Left lung (tissue), 10 donors: ENCODE measurements around the gene IL17B. TPM values are rescaled to one million over a fixed set of nuclear protein-coding genes. Genes with fewer than 3 reads are reported as not detected.
"Not testable (repeated sequence)": the region's sequence is repeated elsewhere in the genome, so short reads cannot be mapped to it uniquely, and the experiment has no call there.

Experiments used
- ATAC-seq: fragments of 200-7000 bp; cut with Tn5 transposase; one replicate; pipeline ENCODE4 v1.9.1; 2020; ENCODE audit warnings: moderate library complexity
- DNase-seq, 4 donors: peaks; one replicate each; pipeline ENCODE4 v3.0.0-alpha.2; 2013 to 2020
- H3K27ac ChIP-seq, 2 donors: fragments of 200-600 bp; sonication (generic) in 1 of 2; one replicate each; pipeline versions ENCODE4 v1.5.0 to v1.8.0; 2020 to 2021
- H3K27me3 ChIP-seq, 2 donors: fragments of 200-600 bp; sonication (generic) in 1 of 2; one replicate each; pipeline versions ENCODE4 v1.5.0 to v1.8.0; 2020 to 2021
- H3K36me3 ChIP-seq, 2 donors: fragments of 200-600 bp; sonication (generic) in 1 of 2; one replicate each; pipeline versions ENCODE4 v1.5.0 to v1.8.0; 2020 to 2021
- H3K4me1 ChIP-seq, 2 donors: fragments of 200-600 bp; one replicate each; pipeline ENCODE4 v1.8.0; 2021
- H3K4me3 ChIP-seq, 2 donors: fragments of 200-600 bp; sonication (generic) in 1 of 2; one replicate each; pipeline versions ENCODE4 v1.5.0 to v1.8.0; 2020 to 2021; ENCODE audit warnings: mild to moderate bottlenecking in 1 of 2
- H3K9me3 ChIP-seq, 2 donors: fragments of 200-600 bp; sonication (generic) in 1 of 2; one replicate each; pipeline versions ENCODE4 v1.5.0 to v1.8.0; 2020 to 2021
- CTCF ChIP-seq, 2 donors: fragments of 200-600 bp; sonication (generic) in 1 of 2; IDR thresholded peaks; one replicate each; pipeline versions ENCODE4 v1.5.0 to v1.8.0; 2021; ENCODE audit warnings: antibody characterized with exemption in 2 of 2
- intact Hi-C, 2 donors: fragments of 100-400 bp; cut with DNase I; formaldehyde crosslinking; loops; one replicate each; pipeline versions ENCODE4 v1.11.2 to v1.14.2; 2022
- polyA plus RNA-seq, 6 donors: library from polyadenylated mRNA; unstranded; fragments of 120-200 nt; gene quantifications; one replicate each; pipeline ENCODE4 v1.2.1, GENCODE V29; 2013; ENCODE audit not compliant: insufficient read length in 6 of 6
- total RNA-seq, 2 donors: library from RNA; stranded (reverse); fragmentation: NEBNext Ultra II Directional; extraction: Animal tissue kit (Norgen Biotek cat#: 25700); gene quantifications; one replicate each; pipeline ENCODE4 v1.2.1, GENCODE V29; 2021
- donor health status: DM: no; HTN: yes; CAD: no.
- donor health status: DM: no; HTN: no; CAD: no.

IL17B gene
- total and polyA plus RNA-seq, 8 donors: 0.42 to 1.9 (median 1.4) TPM; not detected in 1

DNA sequence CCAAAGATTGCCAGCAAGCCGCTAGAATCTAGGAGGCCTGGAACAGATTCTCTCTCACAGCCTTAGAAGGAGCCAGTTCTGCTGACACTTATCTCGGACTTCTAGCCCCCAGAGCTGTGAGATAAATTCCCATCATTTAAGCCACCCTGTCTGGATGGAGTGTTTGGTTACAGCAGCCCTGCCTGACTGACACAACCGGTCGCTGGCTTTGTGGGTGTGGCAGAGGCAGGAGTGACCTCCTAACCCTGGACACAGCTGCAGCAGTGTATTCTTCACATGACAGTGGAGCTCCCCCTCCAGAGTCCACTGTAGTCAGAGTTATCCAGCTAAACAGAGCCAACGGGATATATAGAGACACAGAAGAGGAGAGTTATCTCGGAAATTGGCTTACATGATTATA lies 21.2 kb upstream of the IL17B start:
- intact Hi-C loops: no loop called here
- ATAC-seq (no peak), DNase-seq (no peak)
- Histone ChIP-seq H3K27ac (no peak overlapping the region), H3K4me3 (no peak overlapping the region), H3K27me3 (no peaks in the 10 kb centered on the region), H3K9me3 (no peaks in the 10 kb centered on the region), H3K4me1 (no peaks in the 10 kb centered on the region), H3K36me3 (no peaks in the 10 kb centered on the region)
- TF ChIP-seq CTCF (IDR thresholded peaks at IDR 0.05): no peak

DNA sequence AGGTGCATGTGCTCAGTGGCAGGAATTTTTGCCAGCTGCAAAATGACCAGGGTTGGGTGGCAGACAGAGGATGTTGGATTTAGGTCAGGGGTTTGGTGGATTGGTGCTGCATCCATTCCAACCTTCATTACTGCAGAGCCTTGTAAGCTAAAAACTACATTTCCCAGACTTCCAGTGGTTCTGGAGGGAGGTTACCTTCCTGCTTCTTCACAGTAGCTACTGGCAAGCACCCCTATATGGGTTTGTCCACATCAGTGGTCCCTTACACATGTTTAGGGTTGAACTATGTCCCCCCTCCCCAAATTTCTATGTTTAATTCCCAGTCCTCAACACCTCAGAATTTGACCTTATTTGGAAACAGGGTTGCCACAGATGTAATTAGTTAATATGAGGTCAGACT lies 20.7 kb upstream of the IL17B start:
- Histone ChIP-seq H3K27me3 (no peaks in the 10 kb centered on the region), H3K4me3 (no peak overlapping the region), H3K27ac (no peak overlapping the region), H3K4me1 (no peaks in the 10 kb centered on the region), H3K9me3 (no peaks in the 10 kb centered on the region), H3K36me3 (no peaks in the 10 kb centered on the region)
- no peak for DNase-seq
- intact Hi-C loops: no loop called here
- ATAC-seq: no peak
- TF ChIP-seq CTCF (IDR thresholded peaks at IDR 0.05): no peak

DNA sequence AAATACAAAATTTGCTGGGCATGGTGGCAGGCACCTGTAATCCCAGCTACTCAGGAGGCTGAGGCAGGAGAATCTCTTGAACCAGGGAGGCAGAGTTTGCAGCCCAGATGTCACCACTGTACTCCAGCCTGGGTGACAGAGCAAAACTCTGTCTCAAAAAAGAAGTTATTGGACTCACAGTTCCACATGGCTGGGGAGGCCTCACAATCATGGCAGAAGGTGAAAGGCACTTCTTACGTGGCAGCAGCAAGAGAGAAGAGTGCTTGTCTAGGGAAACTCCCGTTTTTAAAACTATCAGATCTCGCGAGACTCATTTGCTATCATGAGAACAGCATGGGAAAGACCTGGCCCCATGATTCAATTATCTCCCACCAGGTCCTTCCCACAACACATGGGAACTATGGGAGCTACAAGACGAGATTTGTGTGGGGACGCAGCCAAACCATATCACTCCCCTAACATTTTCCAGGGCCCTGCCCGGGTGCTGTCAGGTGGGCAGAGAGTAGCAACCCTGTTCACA lies 19.7 kb upstream of the IL17B start:
- H3K36me3 ChIP-seq, H3K27ac ChIP-seq, intact Hi-C loops, ATAC-seq, DNase-seq, H3K4me3 ChIP-seq, H3K27me3 ChIP-seq, H3K9me3 ChIP-seq, H3K4me1 ChIP-seq: not testable (repeated sequence)

GRCh38 chr5:149397530-149397929 lies 18.4 kb upstream of the IL17B start:
- H3K4me1 ChIP-seq: no peaks in the 10 kb centered on the region
- no peaks in the 10 kb centered on the region for H3K36me3 ChIP-seq
- no peak overlapping the region for H3K4me3 ChIP-seq
- intact Hi-C loops: no loop called here
- TF ChIP-seq CTCF (IDR thresholded peaks at IDR 0.05): no peak
- no peaks in the 10 kb centered on the region for H3K9me3 ChIP-seq
- no peak overlapping the region for H3K27ac ChIP-seq
- peak; percentile 72 for ATAC-seq
- H3K27me3 ChIP-seq: no peaks in the 10 kb centered on the region
- no peak for DNase-seq

GRCh38 chr5:149394996-149395395 lies 15.9 kb upstream of the IL17B start:
- ATAC-seq, intact Hi-C loops: not testable (repeated sequence)

DNA sequence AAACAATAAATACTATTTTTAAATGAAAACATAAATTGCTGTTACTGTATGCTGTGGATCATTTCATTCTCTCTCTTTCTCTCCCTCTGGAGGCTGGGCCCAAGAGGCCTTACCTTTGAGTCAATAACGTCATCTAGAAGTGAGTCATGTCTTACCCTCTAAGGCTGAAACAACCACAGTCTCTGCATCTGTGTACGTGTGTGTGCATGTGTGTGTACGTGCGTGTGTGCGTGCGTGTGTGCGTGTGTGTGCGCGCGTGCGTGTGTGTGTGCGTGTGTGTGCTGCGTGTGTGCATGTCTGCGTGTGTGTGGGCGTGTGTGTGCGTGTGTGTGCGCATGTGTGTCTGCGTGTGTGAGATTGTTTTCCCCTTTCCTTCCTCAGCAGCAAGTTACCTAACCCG lies 13.6 kb upstream of the IL17B start:
- intact Hi-C loops: no loop called here
- no peak overlapping the region for H3K4me3 ChIP-seq
- no peaks in the 10 kb centered on the region for H3K36me3 ChIP-seq
- H3K27ac ChIP-seq: no peak overlapping the region
- no peaks in the 10 kb centered on the region for H3K9me3 ChIP-seq
- DNase-seq (peak in 1 of 4 donors; percentile 4), ATAC-seq (no peak)
- H3K4me1 ChIP-seq: peaks cover 0 to 5% of the 10 kb centered on the region in 2 donors
- H3K27me3 ChIP-seq: no peaks in the 10 kb centered on the region
- no peak for TF ChIP-seq CTCF (IDR thresholded peaks at IDR 0.05)

More at GRCh38 chr5:149394996-149395395, 15.9 kb upstream of the IL17B start:
- DNase-seq, H3K27ac ChIP-seq, H3K4me3 ChIP-seq, H3K4me1 ChIP-seq, H3K36me3 ChIP-seq, H3K27me3 ChIP-seq, H3K9me3 ChIP-seq: not testable (repeated sequence)
